HepG2 (cell line): ENCODE measurements around the gene CDK5R1. TPM values are rescaled to one million over a fixed set of nuclear protein-coding genes. Genes with fewer than 3 reads are reported as not detected.
A peak's percentile ranks its signal among the peaks of the same experiment; 100 is the strongest.

Experiments used
- ARNT2 ChIP-seq: sonication (generic); formaldehyde crosslinking; IDR thresholded peaks from 2 replicates; pipeline ENCODE4 v1.8.0; 2022; ENCODE audit warnings: mild to moderate bottlenecking, low read depth, missing genetic modification reagents, moderate library complexity
- ATAD3A ChIP-seq: sonication (generic); formaldehyde crosslinking; IDR thresholded peaks from 2 replicates; pipeline ENCODE4 v1.4.0; 2020; ENCODE audit warnings: missing genetic modification reagents
- ATF3 ChIP-seq: sonication (generic); formaldehyde crosslinking; IDR thresholded peaks from 2 replicates; pipeline ENCODE4 v1.4.0; 2020; ENCODE audit warnings: missing genetic modification reagents
- DMAP1 ChIP-seq: IDR thresholded peaks from 2 replicates; pipeline ENCODE4 v1.6.1; 2016
- ERF ChIP-seq: IDR thresholded peaks from 2 replicates; pipeline ENCODE4 v1.6.1; 2018; ENCODE audit warnings: missing biosample characterization, missing genetic modification reagents
- FOXA3 ChIP-seq: IDR thresholded peaks from 2 replicates; pipeline ENCODE4 v1.6.1; 2016; ENCODE audit warnings: missing genetic modification reagents, missing compliant biosample characterization
- HINFP ChIP-seq: sonication (generic); formaldehyde crosslinking; IDR thresholded peaks from 2 replicates; pipeline ENCODE4 v1.4.0; 2020; ENCODE audit warnings: low read depth, mild to moderate bottlenecking, missing genetic modification reagents
- HNRNPLL ChIP-seq: fragments of 200-400 bp; formaldehyde crosslinking; IDR thresholded peaks from 2 replicates; pipeline ENCODE4 v1.6.1; 2017; ENCODE audit warnings: mild to moderate bottlenecking, low read depth, low read length; ENCODE audit not compliant: poor library complexity, severe bottlenecking
- JARID2 ChIP-seq: sonication (generic); formaldehyde crosslinking; IDR thresholded peaks from 2 replicates; pipeline ENCODE4 v1.8.1; 2023; ENCODE audit warnings: missing genetic modification reagents, inconsistent platforms; ENCODE audit not compliant: insufficient replicate concordance
- MED1 ChIP-seq: sonication (generic); formaldehyde crosslinking; IDR thresholded peaks from 2 replicates; pipeline ENCODE4 v1.4.0; 2020; ENCODE audit warnings: missing genetic modification reagents
- MTA1 ChIP-seq: sonication (generic); formaldehyde crosslinking; IDR thresholded peaks from 2 replicates; pipeline ENCODE4 v1.4.0; 2020; ENCODE audit warnings: missing genetic modification reagents, mild to moderate bottlenecking, borderline replicate concordance
- NCOA5 ChIP-seq: sonication (generic); formaldehyde crosslinking; IDR thresholded peaks from 2 replicates; pipeline ENCODE4 v1.4.0; 2020; ENCODE audit warnings: missing genetic modification reagents
- PCBP1 ChIP-seq: fragments of 200-400 bp; formaldehyde crosslinking; IDR thresholded peaks from 2 replicates; pipeline ENCODE4 v1.6.1; 2017; ENCODE audit warnings: mild to moderate bottlenecking, low read depth, low read length, borderline replicate concordance
- PHF8 ChIP-seq: sonication (generic); formaldehyde crosslinking; IDR thresholded peaks from 2 replicates; pipeline ENCODE4 v1.5.0; 2020; ENCODE audit warnings: missing genetic modification reagents
- POGZ ChIP-seq: sonication (generic); formaldehyde crosslinking; IDR thresholded peaks from 2 replicates; pipeline ENCODE4 v1.4.0; 2020; ENCODE audit warnings: mild to moderate bottlenecking, missing genetic modification reagents
- SETDB1 ChIP-seq: sonication (generic); formaldehyde crosslinking; IDR thresholded peaks from 2 replicates; pipeline ENCODE4 v1.5.1; 2020; ENCODE audit warnings: missing genetic modification reagents, mild to moderate bottlenecking, borderline replicate concordance
- SIX1 ChIP-seq: sonication (generic); formaldehyde crosslinking; IDR thresholded peaks from 2 replicates; pipeline ENCODE4 v1.4.0; 2020; ENCODE audit warnings: missing genetic modification reagents, borderline replicate concordance
- SSRP1 ChIP-seq: IDR thresholded peaks from 2 replicates; pipeline ENCODE4 v1.6.1; 2016; ENCODE audit warnings: control low read depth
- TFE3 ChIP-seq: IDR thresholded peaks from 2 replicates; pipeline ENCODE4 v1.6.1; 2016
- XRCC5 ChIP-seq: fragments of 200-400 bp; formaldehyde crosslinking; optimal IDR thresholded peaks from 2 replicates; pipeline ENCODE3; 2017; ENCODE audit warnings: mild to moderate bottlenecking, low read length
- ZBTB44 ChIP-seq: sonication (generic); formaldehyde crosslinking; IDR thresholded peaks from 2 replicates; pipeline ENCODE4 v1.4.0; 2020; ENCODE audit warnings: missing genetic modification reagents
- ZNF121 ChIP-seq: sonication (generic); formaldehyde crosslinking; IDR thresholded peaks from 2 replicates; pipeline ENCODE4 v1.5.0; 2020; ENCODE audit warnings: mild to moderate bottlenecking, missing genetic modification reagents
- ZNF343 ChIP-seq: sonication (generic); formaldehyde crosslinking; IDR thresholded peaks from 2 replicates; pipeline ENCODE4 v1.4.0; 2020; ENCODE audit warnings: mild to moderate bottlenecking, missing genetic modification reagents
- ZNF724P ChIP-seq: sonication (generic); formaldehyde crosslinking; IDR thresholded peaks from 2 replicates; pipeline ENCODE4 v1.8.0; 2022; ENCODE audit warnings: missing genetic modification reagents, borderline replicate concordance
- ZNF782 ChIP-seq: sonication (generic); formaldehyde crosslinking; IDR thresholded peaks from 2 replicates; pipeline ENCODE4 v1.4.0; 2020; ENCODE audit warnings: missing genetic modification reagents, mild to moderate bottlenecking, borderline replicate concordance
- polyA plus RNA-seq, 8 experiments: library from polyadenylated mRNA; depleted of rRNA in 3 of 8; stranded (reverse) in 7 of 8; unstranded in 1 of 8; fragments of >200 nt; fragmentation: Illumina TruSeq in 4 of 8; extraction: Trizol in 4 of 8; gene quantifications; 2 replicates each; pipeline versions ENCODE4 v1.2.1 to v1.2.3, GENCODE V29; 2011 to 2016; ENCODE audit warnings: low read depth in 4 of 8, missing spikeins in 1 of 8, mixed read lengths in 1 of 8; ENCODE audit not compliant: insufficient read depth in 1 of 8
- total RNA-seq, 5 experiments: library from RNA; depleted of rRNA; stranded (reverse); fragments of >200 nt; fragmentation: Illumina TruSeq; extraction: Trizol; gene quantifications; 2 replicates each; pipeline ENCODE4 v1.2.3, GENCODE V29; 2016; ENCODE audit warnings: low read depth in 1 of 5

Gene CDK5R1
- total and polyA plus RNA-seq, 2 of the 13 experiments (the other 11 are each of a cell fraction or from before 2014, with no cell fraction given) = 1.1 to 3.9 TPM

GRCh38 chr17:32444301-32445073 is 42.3 kb upstream of the CDK5R1 start, which contains the start of gene PSMD11 (continued):
- TF ChIP-seq TFE3 (CRISPR knock-in tag) (0 out of 2 replicates have a peak, but pooled peaks have one; percentile 39), DMAP1 (CRISPR knock-in tag) (peak; percentile 57; the same call in 1 of the 2 replicates), XRCC5 (peak; percentile 86), MTA1 (CRISPR knock-in tag) (no peak), NCOA5 (CRISPR knock-in tag) (no peak), SETDB1 (no peak), ZNF343 (CRISPR knock-in tag) (no peak), ARNT2 (peak; percentile 73; the same call in 1 of the 2 replicates), MED1 (peak; percentile 33), ATF3 (CRISPR knock-in tag) (peak; percentile 12; the same call in 1 of the 2 replicates), SIX1 (CRISPR knock-in tag) (no peak), HNRNPLL (peak; percentile 66), ZNF121 (CRISPR knock-in tag) (peak; percentile 3; the same call in 1 of the 2 replicates), PCBP1 (0 out of 2 replicates have a peak, but pooled peaks have one; percentile 59), ZBTB44 (CRISPR knock-in tag) (no peak), ATAD3A (CRISPR knock-in tag) (no peak), ERF (CRISPR knock-in tag) (peak; percentile 59; the same call in 1 of the 2 replicates), ZNF782 (CRISPR knock-in tag) (peak; percentile 14; the same call in 1 of the 2 replicates), PHF8 (CRISPR knock-in tag) (peak; percentile 92), ZNF724P (no peak; the same call in 1 of the 2 replicates), HINFP (0 out of 2 replicates have a peak, but pooled peaks have one; percentile 64), POGZ (CRISPR knock-in tag) (peak; percentile 78), SSRP1 (CRISPR knock-in tag) (no peak), FOXA3 (CRISPR knock-in tag) (0 out of 2 replicates have a peak, but pooled peaks have one; percentile 49), JARID2 (peak; percentile 36)
